ENCODE measurements around the gene KCNJ6.
A peak's percentile ranks its signal among the peaks of the same experiment; 100 is the strongest.

KCNJ6 gene

DNA sequence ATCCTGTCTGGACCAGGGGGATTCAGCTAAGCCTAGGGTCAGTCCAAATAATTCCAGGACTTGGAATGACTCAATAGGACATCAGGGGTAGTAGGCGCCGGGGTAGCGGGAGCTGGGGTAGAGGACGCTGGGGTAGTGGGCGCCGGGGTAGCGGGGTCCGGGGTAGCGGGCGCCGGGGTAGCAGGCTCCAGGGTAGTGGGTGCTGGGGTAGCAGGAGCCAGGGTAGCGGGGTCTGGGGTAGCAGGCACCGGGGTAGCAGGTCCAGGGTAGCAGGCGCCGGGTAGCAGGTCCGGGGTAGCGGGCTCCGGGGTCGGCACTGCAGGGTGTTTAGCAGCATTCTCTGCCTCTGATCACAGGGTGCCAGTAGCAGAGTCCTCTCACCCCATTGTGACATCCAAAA is 248.9 kb downstream of the KCNJ6 start:
- TF ChIP-seq, protein P1, sequence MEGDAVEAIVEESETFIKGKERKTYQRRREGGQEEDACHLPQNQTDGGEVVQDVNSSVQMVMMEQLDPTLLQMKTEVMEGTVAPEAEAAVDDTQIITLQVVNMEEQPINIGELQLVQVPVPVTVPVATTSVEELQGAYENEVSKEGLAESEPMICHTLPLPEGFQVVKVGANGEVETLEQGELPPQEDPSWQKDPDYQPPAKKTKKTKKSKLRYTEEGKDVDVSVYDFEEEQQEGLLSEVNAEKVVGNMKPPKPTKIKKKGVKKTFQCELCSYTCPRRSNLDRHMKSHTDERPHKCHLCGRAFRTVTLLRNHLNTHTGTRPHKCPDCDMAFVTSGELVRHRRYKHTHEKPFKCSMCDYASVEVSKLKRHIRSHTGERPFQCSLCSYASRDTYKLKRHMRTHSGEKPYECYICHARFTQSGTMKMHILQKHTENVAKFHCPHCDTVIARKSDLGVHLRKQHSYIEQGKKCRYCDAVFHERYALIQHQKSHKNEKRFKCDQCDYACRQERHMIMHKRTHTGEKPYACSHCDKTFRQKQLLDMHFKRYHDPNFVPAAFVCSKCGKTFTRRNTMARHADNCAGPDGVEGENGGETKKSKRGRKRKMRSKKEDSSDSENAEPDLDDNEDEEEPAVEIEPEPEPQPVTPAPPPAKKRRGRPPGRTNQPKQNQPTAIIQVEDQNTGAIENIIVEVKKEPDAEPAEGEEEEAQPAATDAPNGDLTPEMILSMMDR (IDR thresholded peaks at IDR 0.05): no peak

DNA sequence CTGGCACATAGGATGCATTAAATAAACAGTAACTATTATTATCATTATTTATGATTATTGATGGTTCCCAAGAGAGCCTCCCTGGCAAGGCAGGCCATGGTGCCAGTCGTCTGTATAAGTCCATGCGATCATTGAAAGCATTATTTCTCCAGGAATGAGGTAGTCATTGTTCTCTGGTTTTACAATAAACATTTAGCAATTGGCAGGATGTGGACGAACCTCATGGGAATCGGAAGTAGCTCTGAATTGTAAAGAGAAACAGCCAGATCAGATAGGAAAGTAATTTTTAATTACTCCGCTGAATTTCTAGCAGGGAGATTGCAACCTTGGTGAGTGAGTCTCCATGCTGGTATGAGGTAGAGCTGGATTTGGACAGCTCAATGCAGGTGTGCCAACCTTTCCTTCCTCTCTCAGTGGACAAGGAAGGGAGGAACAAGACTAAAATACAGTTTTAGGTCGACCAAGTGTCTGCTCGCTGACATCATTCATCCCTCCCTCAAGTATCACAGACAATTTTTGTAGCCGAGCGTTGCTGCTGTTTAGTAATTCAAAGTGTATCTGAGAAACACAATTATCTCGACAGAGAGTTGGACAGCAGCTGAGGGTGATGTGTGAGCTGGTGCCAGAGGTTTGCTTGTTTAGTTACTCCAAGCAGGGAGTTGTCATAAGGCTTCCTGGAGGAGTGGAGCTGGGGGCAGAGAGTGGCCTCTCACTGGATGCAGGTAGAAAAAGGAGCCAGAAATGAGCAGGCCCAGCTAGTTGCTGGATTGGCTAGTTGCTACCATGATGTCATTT is 250.8 kb downstream of the KCNJ6 start:
- TF ChIP-seq, protein P1 (IDR thresholded peaks at IDR 0.05): no peak

DNA sequence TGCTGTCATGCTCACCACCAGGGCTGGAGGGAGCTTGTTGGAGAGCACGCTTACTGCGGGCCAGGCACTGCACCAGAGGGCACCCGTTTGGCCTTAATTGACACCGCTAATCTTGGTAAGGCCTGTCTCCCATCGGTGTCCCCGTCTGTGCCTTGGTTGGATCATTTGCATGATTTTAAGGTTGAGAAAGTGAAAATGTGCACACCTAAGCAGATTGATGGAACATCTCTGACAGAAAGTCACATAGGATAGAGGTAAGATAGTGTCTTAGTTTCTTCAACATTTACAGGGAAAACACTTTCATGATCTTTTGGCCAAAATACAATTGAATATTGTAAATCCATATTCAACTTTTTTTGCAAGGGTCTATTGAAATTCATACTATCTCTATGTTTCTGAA is 255.5 kb downstream of the KCNJ6 start:
- TF ChIP-seq, protein P1 (IDR thresholded peaks at IDR 0.05): no peak

DNA sequence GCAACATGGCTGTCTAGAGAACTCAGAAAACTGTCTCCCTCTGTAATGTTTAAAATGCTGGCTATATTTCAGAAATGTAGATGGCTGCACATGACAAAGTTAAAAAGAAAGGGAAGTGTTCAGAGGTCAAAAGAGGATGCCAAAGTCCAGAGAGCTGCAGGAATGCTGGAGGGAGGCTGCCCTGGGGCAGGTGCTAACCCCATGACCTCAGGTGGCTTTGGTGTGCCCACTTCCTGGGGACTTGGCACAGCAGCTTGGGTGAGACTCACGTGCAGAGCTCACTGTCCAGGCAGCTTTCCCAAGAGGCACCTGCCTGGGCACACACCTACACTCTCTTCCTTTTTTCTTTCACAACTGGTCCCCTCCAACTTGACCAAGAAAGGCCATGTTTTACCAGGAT is 256.4 kb downstream of the KCNJ6 start:
- TF ChIP-seq, protein P1 (IDR thresholded peaks at IDR 0.05): no peak

DNA sequence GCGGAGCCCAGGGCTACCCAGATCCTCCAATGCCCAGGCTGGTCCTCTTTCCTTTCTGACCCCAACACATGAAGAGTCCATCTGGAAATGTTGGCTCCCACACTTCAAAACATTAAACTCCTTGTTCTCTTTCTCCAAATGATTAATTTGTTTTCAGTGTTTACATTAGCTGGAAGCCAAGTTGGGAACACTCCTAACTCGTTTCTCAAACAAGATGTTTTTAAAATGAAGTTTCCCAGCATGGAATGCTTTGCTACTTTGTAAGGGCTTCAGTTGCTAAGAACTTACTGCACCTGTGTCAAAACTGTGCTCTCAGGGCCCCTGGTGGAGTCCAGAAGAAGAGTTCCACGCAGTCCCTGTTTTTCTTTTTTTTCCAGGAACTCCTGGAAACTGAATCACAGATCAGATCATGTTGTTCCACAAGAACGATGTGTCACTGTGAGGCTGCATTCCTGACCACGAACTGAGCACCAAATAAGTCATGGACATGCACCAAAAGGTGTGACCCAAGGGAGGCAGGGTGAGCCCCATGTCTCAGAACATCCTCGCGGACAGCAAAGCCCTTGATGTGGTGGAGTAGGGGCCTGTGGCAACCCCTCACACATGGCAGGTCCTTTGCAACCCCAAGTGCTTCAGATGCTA is 257.3 kb downstream of the KCNJ6 start:
- TF ChIP-seq, protein P1 (IDR thresholded peaks at IDR 0.05): peak; percentile 13; the same call in 1 of the 2 replicates

DNA sequence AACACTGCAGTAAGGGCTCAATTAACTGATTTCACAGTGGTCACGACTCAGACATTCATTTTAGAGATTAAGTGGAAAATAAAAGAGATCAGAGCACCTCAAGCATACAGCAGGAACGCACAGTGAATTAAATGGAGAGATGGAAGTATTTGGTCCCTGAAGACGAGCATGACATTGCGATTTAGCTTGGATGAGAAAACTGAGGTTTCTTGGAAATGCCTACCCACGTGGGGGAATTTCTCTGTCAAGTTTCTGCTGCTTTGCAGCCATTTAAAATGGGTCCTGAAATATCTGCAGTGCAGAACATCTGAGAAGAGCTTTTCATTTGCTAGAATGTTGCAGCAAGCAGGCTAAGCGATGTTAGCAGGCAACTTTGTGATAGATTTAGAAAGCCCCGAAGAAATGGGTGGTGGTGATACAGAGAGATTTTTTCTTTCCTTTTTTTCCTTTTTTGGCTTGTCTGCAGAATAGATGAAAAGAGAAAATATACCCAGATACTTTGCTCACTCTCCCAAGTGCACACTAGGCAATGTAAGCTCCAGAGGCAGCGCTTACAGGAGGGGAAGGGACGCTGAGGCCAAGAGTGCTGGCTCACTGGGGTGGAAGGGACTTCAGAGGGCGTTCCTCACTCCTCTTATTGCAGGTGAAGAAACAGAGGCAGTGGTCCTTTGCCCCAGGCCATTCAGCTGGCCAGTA is 258.0 kb downstream of the KCNJ6 start:
- TF ChIP-seq, protein P1 (IDR thresholded peaks at IDR 0.05): no peak

DNA sequence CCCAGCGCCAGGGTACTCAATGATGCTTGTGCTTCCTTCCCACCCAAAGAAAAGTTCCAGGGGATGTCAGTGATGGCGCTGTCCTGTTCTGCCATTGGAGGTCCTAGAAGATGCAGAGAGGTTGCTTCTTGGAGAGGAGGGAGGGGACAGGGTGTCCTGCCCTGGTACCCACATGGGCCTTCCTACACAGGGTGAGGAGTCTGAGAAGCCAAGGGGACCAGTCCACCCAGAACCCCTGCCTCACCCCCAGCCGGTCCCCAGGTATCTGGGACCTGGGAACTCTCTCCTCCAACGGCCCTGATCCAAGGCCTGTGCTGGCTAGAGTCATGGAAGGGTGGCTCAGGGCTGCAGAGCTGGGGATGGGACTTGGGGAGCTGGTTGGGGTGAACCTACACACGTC is 259.4 kb downstream of the KCNJ6 start:
- TF ChIP-seq, protein P1 (IDR thresholded peaks at IDR 0.05): no peak

Measured in LNCAP (cell line).